IPS-NIHi11 (cell line): ENCODE measurements around the gene SLC25A22.

Experiments used
- DNase-seq: peaks from one replicate; pipeline ENCODE4 v3.0.0; 2012; ENCODE audit warnings: mixed read lengths, low spot score

Gene SLC25A22

GRCh38 chr11:788953-789940 is 8.8 kb downstream of the SLC25A22 start:
- no peak for DNase-seq

- no peak for DNase-seq
Measured at GRCh38 chr11:788009-788640, 10.0 kb downstream of the SLC25A22 start.

GRCh38 chr11:787084-787675 is 10.9 kb downstream of the SLC25A22 start:
- no peak for DNase-seq

- DNase-seq = no peak
Measured at GRCh38 chr11:786235-787083, 11.6 kb downstream of the SLC25A22 start.

GRCh38 chr11:783581-784015 is 14.5 kb downstream of the SLC25A22 start:
- peak; percentile 87 for DNase-seq

GRCh38 chr11:782264-783174 is 15.6 kb downstream of the SLC25A22 start:
- no peak for DNase-seq

- DNase-seq = no peak
Measured at GRCh38 chr11:779955-780532, 18.0 kb downstream of the SLC25A22 start.

- no peak for DNase-seq
Measured at GRCh38 chr11:778976-779954, 18.8 kb downstream of the SLC25A22 start.

- DNase-seq = peak; percentile 100
Measured at GRCh38 chr11:777288-778255, 20.5 kb downstream of the SLC25A22 start, which contains the start of gene GATD1. Gene GATD1 (minus strand): TSS chr11:777487. CDS start chr11:777462, 25 bp downstream.

- peak; percentile 97 for DNase-seq
Measured at GRCh38 chr11:776561-777287, 21.4 kb downstream of the SLC25A22 start.

GRCh38 chr11:776263-776560 is 21.9 kb downstream of the SLC25A22 start:
- no peak for DNase-seq

GRCh38 chr11:774873-775592 is 23.0 kb downstream of the SLC25A22 start:
- no peak for DNase-seq

- DNase-seq = no peak
Measured at GRCh38 chr11:773830-774229, 24.3 kb downstream of the SLC25A22 start.

- no peak for DNase-seq
Measured at GRCh38 chr11:773425-773824, 24.7 kb downstream of the SLC25A22 start.

GRCh38 chr11:772429-773390 is 25.4 kb downstream of the SLC25A22 start:
- DNase-seq = no peak
